GM19043 (cell line): ENCODE measurements around the gene CCNL2.
"Not testable (repeated sequence)": the region's sequence is repeated elsewhere in the genome, so short reads cannot be mapped to it uniquely, and the experiment has no call there.

ENCODE experiments used
- ATAC-seq: cut with Tn5 transposase; IDR thresholded peaks from one replicate; pipeline ENCODE4 v1.9.1; 2021; ENCODE audit warnings: low read depth; ENCODE audit not compliant: unreplicated experiment

Gene CCNL2

GRCh38 chr1:1432951-1433803, 34.0 kb upstream of the CCNL2 start:
- ATAC-seq, result no peak

DNA sequence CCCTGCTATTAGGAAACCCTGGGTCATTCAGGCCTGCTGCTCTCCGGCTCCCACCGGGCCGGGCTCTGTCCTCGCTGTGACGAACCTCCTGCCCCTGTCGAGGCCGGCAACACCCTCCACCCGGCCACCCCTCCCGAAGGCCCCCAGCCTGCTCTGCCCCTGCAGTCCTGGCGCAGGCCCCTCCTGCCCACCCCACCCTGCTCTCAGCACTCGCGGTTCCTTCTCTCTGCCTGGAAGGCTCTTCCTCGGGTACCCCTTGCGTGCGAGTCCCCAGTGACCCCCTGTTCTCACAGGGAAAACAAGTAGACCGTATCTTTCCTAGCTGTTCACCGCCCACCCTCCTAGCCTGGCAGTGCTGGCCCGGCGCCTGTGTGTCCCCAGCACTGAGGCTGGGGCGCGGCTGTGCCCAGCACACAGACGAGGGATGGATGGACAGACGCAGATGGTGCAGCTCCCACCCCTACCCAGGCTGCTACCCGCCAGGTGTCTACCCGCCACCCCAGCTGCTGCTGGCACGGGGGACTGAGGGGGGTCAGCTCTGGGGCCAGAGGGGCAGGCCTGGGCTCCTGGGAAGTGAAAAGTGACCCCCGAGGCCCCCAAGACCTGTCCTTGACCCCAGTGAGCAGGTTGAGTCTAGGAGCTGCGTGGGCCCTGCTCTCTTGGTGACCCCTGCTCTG, 33.3 kb upstream of the CCNL2 start:
- ATAC-seq, result no peak

DNA sequence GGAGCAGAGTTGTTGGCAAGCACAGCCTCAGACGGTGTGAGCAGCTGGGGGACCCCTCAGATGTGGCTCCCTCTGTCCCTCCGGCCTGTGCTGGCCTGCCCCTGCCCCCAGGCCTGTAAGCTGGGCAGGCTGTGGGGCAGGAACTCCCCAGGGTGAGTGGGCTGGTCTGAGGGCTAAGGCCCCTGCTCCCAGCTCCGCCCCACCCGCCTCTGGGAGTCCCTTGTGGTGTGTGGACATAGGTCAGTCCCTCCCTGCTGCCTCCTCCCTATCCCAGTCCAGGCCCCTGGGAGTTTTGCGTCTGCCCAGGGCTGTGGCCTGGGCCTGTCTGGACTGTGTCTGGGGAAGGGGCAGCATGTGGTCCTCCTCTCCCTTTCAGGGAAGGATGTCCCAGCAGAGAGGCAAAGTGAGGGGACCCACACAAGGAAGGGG, 32.7 kb upstream of the CCNL2 start:
- ATAC-seq, result no peak

GRCh38 chr1:1430992-1431844, 32.1 kb upstream of the CCNL2 start:
- ATAC-seq, result no peak

- no peak for ATAC-seq
Observed at GRCh38 chr1:1430114-1430982, 31.2 kb upstream of the CCNL2 start.

- ATAC-seq, result no peak
Observed at GRCh38 chr1:1429671-1430073, 30.5 kb upstream of the CCNL2 start.

DNA sequence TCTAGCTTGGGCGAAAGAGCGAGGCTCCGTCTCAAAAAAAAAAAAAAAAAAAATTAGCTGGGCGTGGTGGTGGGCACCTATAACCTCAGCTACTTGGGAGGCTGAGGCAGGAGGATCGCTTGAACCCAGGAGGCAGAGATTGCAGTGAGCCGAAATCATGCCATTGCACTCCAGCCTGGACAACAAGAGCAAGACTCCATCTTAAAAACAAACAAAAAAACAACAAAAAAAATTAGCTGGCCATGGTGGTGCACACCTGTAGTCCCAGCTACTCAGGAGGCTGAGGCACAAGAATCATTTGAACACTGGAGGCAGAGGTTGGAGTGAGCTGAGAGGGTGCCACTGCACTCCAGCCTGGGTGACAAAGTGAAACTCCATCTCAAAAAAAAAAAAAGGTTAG, 29.8 kb upstream of the CCNL2 start:
- not testable (repeated sequence) for ATAC-seq

DNA sequence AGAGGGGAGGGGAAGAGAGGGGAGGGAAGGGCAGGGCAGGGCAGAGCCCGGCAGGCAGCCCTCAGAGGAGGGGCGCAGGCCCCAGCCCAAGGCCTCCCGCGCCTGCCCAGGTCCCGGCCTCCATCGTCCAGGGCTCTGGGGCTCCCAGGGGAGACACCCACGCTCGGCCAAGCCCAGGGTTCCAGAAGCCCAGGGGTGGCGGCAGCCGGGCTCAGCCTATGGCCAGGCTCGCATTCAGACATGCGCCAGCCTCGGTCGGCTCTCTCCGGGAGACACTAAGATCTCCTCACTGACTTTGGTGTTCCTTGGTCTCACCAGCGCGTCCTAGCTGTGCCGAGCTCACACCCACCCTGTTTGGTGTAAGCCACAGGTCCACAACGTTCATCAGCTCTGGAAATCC, 29.0 kb upstream of the CCNL2 start:
- no peak for ATAC-seq

- no peak for ATAC-seq
Observed at GRCh38 chr1:1427820-1428148, 28.6 kb upstream of the CCNL2 start.

DNA sequence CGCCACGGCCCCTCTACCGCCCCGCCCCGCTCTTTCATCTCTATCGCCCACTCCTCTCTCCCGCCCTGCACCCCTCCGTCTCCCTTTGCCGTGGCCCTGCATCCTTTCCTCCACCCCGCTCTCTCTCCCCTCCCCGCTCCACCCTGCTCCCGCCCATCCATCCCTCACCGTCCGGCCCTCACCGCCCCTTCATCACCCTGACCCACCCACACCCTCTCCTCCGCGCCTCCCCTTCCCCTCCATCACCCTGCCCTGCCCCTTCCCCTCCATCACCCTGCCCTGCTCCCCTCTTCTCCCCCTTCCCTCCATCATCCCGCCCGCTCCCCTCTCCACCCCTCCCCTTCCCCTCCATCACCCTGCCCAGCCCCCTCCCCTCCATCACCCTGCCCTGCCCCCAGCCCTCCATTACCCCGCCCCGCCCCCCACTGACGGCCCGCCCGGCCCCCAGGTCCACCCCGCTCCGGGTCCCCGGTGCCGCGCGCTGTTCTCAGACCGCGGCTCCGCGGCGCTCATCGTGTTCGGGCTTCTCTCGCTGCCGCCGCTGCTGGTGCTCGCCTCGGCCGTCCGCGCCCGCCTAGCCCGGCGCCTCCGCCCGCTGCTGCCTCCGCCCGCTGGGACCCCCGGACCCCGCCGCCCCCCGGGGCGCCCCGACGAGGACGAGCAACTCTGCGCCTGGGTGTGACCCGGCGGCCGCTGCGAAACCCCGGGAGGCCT, 28.1 kb upstream of the CCNL2 start:
- ATAC-seq, result no peak

- no peak for ATAC-seq
Observed at GRCh38 chr1:1426496-1427105, 27.5 kb upstream of the CCNL2 start.

DNA sequence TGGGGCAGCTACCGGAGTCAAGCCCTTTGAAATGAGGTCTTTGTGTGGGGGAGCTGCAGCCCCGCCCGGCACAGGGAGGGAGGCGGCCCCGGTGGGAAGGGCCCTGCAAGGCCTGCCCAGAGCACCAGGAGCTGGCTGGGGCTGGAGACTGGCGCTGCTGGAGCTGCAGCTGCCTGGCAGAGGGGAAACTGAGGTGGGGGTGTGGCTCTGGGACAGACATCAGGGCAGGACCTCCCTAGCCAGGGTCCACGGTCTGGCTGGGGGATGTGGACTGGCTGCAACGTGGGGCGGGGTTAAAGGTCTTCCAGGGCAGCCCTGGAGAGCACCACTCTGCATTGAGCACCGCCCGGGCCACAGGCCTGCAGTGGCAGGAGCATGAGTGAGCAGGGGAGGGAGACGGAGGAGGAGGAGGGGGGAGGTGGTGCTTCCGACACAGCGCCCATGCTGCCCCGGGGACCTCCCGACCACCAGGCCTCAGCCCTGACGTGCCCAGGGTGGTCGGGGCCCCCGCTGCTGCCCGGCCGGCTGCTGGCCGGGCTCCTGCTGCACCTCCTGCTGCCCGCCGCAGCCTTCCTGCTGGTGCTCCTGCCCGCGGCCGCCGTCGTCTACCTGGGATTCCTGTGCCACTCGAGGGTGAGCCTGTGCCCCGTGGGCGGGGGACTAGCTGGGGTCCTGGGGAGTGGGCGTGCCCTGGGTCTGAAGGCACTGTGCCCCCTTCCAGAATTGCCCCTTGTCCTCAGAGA, 26.8 kb upstream of the CCNL2 start:
- no peak for ATAC-seq

DNA sequence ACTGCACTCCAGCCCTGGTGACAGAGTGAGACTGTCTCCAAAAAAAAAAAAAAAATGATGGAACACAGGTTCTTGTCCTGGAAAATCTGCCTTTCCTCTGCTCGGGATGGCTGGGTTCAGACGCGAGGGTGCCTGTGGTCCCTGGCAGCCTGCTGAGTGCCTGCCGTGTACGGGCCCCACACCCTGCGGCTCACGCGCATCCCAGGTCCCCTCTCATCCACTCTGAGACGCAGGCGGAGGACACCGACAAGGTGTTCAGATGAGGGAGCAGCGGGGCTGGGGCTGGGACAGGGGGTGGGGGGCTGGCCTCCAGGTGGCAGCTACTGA, 26.3 kb upstream of the CCNL2 start:
- no peak for ATAC-seq

DNA sequence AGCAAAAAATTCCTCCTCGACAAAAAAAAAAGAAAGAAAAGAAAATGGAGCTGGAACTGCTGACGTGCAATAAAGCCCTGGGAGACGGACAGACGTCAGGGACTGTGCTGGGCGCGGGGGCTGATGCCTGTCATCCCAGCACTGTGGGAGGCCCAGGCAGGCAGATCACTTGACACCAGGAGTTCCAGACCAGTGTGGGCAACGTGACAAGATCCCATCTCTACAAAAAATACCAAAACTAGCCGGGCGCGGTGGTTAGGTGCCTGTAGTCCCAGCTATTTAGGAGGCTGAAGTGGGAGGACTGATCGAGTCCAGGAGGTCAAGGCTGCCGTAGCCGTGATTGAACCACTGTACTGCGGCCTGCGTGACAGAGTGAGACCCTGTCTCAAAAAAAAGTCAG, 25.6 kb upstream of the CCNL2 start:
- no peak for ATAC-seq

DNA sequence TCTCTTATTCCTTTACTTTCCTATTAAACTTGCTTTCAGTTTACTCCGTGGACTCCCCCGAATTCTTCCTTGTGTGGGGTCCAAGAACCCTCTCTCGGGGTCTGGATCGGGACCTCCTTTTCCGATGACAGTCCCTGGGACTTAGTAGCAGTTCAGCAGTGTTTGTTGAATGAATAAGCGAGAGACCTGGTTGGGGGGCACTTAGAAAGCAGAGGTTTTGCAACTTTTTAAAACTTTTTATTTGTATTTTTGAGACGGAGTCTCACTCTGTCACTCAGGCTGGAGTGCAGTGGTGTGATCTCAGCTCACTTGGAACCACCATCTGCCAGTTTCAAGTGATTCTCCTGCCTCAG, 24.1 kb upstream of the CCNL2 start:
- no peak for ATAC-seq

DNA sequence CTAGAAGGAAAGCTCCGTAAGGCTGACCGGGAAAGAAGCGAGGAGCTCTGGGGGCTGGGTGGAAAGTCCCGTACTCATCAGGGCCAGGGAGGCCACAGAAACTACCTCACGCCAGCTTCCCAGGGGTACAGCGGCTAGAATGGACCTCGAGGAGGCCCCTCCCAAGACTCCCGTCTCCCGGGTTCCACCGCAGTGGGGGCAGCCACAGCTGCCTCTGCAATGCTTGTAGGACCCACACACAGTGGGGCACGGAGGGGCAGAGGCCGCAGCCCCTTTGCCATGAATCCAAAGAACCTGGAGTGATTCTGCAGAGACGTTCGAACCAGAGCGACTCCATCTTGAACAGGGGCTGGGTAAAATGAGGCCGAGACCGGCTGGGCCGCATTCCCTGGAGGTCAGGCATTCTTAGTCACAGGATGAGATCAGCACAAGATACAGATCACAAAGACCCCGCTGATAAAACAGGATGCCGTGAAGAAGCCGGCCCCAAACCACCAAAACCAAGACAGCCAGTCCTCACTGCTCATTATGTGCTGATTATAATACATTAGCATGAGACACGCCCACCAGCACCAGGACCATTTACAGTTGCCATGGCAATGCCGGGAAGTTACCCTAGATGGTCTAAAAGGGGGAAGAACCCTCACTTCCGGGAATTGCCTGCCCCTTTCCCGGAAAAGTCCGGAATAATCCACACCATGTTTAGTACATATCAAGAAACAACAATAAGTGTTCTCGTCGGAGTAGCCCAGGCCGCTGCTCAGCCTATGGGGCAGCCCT, 23.5 kb upstream of the CCNL2 start:
- ATAC-seq, result no peak

DNA sequence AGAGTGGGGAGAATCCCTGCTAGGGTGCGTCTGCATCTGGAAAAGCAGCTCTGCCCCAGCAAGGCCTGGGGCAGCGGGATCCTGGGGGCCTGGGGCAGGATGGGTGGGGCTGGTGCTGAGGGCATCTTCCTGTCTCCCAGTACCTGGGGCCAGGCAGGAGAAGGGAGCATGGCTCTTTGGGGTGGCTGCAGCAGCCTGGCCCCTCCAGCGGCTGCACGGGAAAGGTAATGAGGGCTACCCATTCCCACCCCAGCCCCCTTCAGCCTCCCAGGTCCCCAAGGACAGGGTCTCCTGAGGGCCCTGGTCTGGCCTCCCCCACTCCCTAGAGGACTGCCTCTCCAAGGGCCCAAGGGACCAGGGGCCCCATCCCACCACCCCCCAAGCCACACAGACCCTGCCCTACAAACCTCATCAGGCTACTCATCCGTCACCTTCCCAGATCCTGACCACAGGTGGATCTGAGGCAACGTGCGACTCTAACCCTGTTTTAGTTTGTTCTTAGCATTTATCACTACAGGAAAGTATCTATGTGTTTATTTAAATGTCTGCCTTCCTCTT, 22.9 kb upstream of the CCNL2 start:
- no peak for ATAC-seq
